HG02763 (cell line): ENCODE results near the gene TNFSF9.
"Not testable (repeated sequence)": the region's sequence is repeated elsewhere in the genome, so short reads cannot be mapped to it uniquely, and the experiment has no call there.

Experiments
- ATAC-seq: cut with Tn5 transposase; IDR thresholded peaks from one replicate; pipeline ENCODE4 v1.9.1; 2021; ENCODE audit warnings: mild to moderate bottlenecking, moderate library complexity; ENCODE audit not compliant: unreplicated experiment

The TNFSF9 gene

DNA sequence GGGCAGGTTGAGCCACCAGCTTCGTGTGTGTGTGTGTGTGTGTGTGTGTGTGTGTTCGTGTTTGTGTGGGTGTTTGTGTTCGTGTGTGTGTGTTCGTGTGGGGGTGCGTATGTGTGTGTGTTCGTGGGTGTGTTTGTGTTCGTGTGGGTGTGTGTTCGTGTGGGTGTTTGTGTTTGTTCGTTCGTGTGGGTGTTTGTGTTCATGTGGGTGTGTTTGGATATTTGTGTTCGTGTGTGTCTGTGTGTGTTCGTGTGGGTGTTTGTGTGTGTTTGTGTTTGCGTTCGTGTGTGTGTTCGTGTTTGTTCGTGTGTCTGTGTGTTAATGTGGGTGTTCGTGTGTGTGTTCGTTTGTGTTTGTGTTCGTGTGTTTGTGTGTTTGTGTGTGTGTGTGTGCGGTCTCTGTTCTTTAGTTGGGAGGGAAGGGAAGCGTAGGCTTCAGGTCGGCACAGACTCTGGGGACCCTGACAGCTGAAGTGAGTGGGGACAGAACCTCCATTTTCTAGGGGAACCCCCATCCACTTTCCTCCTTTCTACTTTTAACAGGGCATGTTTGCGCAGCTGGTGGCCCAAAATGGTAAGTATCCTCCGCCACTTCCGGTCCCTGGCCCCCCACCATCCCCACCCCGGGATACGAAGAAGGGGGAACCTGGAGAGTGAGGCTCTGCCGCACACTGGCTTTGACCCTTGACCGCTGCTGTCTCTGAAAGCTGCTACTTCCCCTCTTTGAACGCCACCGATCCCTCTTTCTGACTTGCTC is 1.6 kb downstream of the TNFSF9 start:
- ATAC-seq: no peak

DNA sequence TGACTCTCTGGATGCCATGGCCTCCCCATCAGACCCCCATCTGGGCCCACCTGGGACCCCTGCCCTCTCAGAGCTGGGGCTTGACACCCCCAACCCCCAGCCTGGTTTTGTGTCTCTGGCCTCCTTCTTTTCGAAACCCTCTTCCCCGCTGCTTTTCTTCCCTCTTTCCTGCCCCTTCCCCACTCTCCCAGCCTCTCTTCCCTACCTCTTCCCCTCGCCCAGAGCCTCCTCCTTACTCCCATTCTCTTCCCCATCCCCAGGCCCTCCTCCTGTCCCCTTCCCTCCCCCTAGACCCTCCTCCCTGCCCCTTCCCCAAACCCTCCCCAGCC is 2.1 kb downstream of the TNFSF9 start:
- ATAC-seq: no peak

DNA sequence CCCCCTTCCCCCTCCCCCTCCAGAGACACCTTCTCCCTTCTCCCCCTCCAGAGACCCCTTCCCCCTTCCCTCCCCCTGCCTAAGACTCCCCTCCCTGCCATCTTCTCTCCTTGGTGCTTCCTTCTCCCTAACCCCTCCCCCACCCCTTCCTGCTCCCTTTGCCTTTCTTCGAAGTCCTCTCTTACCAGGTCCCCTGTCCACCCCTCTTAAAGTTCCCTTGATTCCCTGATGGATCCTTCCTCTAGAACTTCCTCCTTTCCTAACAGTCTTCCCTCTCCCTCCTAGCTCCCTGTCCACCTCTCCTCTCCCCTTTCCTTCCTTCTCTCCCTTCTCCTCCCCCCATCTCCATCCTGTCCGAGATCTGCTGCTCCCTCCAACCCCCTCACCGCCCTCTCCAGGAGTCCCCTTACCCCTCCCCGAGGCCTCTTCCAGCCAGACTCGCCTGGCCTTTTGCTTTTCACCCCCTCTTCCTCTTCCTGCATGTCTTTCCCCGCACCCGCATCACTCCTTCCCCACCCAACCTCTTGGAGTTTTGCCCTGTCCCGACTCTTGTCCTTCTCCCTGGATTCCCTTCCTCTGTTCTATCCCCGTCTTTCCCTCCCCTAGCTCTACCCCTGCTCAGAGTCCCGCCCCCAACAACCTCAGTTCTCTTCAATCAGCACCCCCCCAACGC is 3.1 kb downstream of the TNFSF9 start:
- no peak for ATAC-seq

DNA sequence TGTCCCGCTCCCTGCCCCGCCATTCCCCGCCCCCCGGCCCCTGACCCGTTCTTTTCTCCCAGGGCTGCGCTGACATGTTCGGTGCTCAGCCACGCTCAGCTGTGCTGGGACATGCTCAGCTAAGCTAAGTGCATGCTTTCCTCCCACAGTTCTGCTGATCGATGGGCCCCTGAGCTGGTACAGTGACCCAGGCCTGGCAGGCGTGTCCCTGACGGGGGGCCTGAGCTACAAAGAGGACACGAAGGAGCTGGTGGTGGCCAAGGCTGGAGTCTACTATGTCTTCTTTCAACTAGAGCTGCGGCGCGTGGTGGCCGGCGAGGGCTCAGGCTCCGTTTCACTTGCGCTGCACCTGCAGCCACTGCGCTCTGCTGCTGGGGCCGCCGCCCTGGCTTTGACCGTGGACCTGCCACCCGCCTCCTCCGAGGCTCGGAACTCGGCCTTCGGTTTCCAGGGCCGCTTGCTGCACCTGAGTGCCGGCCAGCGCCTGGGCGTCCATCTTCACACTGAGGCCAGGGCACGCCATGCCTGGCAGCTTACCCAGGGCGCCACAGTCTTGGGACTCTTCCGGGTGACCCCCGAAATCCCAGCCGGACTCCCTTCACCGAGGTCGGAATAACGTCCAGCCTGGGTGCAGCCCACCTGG is 3.7 kb downstream of the TNFSF9 start:
- ATAC-seq: no peak

DNA sequence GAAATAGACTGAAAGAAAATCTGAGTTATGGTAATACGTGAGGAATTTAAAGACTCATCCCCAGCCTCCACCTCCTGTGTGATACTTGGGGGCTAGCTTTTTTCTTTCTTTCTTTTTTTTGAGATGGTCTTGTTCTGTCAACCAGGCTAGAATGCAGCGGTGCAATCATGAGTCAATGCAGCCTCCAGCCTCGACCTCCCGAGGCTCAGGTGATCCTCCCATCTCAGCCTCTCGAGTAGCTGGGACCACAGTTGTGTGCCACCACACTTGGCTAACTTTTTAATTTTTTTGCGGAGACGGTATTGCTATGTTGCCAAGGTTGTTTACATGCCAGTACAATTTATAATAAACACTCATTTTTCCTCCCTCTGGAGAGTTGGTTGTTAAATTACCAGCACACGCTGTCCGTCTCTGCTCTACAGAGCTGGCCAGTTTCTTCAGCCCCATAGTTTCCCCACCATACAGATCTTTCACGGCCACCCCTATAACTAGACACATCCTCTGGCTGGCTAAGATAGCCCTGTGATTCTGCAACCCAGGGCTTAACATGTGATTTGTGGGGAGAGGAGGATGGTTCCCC is 4.8 kb downstream of the TNFSF9 start:
- no peak for ATAC-seq

DNA sequence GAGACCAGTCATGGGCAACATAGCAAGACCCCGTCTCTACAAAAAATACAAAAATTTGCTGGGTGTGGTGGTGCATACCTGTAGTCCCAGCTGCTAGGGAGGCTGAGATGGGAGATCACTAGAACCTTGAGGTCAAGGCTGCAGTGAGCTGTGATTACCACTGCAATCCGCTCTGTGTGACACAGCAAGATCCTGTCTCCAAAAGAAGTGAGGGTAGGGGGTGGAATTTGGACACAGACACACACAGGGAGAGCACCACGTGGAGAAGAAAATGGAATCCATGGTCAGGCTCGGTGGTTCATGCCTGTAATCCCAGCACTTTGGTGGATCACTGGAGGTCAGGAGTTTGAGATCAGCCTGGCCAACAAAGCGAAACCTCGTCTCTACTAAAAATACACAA is 8.7 kb downstream of the TNFSF9 start:
- no peak for ATAC-seq

DNA sequence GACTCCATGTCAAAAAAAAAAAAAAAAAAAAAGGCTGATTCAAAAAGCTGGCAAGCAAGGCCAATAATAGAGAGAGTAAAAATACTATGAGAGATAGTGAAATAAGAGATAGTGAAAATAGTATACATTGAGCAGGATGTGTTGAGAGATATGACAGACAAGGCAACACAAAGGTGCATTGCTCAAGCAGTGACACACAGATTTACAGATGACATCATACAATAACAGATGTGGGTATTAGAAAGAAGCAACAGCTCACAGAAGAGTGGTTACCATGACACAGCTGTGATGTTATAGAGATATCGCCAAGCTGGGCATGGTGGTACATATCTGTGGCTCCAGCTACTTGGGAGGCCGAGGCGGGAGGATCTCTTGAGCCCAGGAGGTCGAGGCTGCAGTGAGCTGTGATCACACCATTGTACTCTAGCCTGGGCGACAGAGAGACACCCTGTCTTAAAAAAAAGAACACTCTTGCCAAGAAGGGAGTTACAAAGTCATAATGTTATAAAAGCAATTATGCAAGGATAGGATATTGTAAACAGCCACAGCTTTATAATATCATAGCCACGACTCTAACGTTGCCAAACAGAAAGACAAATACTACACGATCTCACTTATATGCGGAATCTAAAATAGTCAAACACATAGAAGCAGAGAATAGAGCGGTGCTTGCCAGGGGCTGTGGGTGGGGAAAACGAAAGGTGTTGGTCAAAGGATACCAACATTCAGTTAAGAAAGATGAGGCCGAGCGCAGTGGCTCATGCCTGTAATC is 10.3 kb downstream of the TNFSF9 start:
- ATAC-seq: no peak

DNA sequence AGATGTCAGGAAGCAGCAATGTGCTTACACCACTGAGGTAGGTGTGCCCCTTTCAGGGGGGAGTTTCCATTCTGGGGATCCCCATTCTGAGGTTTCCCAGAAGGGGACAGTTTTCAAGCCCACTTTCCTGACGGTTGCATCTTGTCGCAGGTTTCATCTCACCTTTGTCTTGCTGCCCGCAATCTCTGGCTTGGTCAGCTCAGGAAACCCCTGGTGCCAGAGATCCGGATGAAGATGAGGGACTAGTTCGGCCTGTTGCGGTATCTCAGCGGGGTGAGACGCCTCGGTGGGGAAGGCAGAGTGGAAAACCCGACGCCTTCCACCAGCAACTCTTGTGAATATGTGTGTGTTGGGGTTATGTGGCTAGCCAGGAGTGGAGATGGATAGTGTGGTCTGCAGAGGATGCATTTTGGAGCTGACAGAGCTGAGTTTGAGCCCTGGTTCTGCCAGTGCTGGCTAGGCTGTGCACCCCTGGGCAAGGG is 13.1 kb downstream of the TNFSF9 start:
- ATAC-seq: no peak

DNA sequence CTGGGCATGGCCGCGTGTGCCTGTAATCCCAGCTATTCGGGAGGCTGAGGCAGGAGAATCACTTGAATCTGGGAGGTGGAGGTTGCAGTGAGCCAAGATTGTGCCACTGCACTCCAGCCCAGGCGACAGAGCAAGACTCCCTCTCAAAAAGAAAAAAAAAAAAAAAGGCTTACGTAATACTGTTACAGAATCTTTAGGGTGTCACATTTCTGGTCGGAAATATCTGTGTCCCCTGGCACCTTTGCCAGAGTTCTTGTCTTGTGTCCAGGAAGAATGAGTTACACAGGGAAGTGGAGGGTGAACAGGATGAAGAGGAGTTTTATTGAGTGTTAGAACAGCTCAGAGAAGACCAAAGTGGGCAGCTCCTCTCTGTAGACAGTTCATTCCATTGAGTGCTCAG is 19.9 kb downstream of the TNFSF9 start:
- not testable (repeated sequence) for ATAC-seq

DNA sequence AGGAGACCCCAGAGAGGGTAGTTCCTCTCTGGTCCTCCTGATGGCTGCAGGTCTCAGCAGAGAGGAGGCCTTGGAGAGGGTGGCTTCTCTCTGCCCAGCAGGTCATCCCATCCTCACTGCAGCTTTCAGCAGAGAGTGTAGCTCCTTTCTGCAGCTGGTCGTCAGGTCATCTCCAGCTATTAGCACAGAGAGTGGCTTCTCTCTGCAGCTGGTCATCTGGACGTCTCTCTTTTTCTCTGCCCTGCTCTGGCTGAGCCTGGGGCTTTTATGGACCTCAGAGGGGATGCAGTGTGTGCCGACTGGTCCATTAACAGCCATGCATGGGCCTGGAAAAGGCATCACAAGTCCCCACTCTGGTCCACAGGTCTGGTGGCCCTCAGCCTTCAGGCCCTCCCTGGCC is 20.3 kb downstream of the TNFSF9 start:
- ATAC-seq: no peak

DNA sequence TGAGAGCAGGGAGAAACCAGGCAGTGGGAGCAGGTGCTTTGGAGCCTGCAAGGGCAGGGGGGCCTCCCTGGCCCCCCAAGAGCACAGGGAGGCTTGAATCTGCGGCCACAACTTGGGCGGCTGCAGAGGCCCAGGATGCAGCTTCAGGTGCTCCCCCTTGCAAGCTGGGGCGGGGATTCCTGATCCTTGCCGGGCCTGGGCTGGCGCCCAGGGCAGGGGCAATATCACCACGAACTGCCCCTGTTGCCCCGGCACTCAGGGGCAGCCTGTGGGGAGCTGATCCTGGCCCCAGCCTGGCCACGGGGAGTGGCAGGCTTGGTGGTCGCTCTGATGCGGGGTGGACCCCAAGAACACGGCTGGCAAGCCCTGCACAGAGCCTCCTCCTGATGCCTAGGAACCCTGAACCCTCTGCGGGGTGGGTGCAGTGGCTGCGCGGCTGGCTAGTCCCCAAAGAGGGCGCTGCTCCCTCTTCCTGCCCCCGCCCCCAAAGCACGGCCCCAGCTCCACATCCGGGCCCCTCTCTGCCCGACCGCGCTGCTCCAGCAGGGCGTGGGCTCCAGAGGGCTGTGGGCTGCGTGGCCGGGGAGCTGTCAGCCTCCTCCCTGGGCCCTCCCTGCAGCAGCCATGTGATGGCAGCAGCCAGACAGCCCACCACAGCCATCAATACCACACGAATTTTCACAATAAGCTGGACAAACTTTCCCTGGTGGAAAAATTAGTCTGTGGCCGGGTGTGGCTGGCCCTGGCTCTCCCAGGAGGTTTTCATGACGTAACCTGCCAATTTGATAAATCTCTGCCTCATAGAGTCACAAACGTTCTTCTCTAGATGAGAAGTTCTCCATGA is 21.0 kb downstream of the TNFSF9 start:
- ATAC-seq: no peak

DNA sequence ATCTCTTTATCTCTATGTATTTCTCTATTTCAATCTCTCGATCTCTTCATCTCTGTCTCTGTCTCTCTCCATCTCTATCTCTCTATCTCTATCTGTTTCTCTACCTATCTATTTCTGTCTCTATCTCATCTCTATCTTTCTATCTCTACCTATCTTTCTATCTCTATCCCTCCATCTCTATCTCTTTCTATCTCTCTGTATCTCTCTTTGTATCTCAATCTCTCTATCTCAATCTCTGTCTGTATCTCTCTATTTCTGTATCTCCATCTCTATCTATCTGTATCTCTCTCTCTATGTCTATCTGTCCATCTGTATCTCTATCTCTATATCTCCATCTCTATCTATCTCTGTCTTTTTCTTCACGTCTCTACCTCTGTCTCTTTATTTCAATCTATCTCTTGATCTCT is 25.2 kb downstream of the TNFSF9 start:
- no peak for ATAC-seq

DNA sequence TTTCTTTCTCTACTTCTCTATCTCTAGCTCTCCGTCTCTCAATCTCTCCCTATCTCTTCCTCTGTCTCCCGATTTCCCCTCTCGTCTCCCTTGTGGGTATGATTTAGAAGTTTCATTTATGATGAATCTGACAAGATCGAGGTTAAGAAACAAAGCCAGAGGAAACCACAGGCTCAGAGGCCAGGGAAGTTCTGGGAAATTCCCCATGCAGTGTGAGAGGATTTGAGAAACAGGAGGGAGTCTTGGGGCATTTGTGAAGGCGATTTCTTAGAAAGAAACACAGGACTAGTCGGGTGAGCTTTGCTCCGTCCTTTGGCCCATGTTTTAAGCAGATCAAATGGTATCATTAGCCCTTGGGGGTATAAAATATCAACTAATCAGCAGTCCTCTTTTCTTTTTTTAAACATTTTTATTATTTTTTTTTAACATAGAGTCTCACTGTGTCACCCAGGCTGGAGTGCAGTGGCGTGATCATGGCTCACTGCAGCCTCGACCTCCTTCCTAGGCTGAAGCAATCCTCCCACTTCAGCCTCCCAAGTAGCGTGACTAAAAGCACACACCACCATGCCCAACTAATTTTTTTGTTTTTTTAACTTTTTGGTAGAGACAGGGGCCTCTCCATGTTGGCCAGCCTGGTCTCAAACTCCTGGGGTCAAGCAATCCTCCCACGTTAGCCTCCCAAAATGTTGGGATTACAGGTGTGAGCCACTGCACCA is 25.8 kb downstream of the TNFSF9 start:
- ATAC-seq: no peak

DNA sequence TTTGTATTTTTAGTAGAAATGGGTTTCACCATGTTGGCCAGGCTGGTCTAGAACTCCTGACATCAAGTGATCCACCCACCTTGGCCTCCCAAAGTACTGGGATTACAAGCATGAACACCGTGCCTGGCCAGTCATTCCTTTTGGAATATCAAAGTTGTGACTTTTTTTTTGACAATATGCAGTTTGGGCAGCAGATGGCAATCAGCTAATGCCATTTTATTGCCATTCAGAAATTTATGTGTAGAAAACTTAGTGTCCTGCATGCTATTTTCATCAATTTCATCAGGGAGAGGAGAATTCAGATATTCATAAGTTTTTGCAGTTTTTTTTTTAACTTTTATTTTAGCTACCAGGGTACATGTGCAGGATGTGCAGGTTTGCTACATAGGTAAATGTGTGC is 31.6 kb downstream of the TNFSF9 start:
- ATAC-seq: not testable (repeated sequence)

DNA sequence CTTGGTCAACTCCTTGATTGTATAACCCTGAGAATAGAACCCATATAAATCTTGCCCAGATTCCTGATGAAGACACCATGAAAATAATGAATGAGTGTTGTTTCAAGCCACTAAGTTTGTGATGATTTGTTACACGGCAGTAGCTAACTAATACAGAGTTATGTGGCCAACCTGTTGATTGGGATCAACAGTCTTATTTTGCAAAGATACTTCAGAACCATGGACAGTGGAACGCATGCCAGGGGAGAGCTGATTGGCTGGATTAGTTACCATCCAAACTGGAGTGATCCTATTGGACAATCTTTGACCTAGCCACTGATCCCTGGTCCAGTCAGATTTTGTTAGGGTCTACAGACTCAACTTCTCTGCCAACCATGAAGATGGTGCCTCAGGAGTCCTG is 33.6 kb downstream of the TNFSF9 start:
- ATAC-seq: no peak

DNA sequence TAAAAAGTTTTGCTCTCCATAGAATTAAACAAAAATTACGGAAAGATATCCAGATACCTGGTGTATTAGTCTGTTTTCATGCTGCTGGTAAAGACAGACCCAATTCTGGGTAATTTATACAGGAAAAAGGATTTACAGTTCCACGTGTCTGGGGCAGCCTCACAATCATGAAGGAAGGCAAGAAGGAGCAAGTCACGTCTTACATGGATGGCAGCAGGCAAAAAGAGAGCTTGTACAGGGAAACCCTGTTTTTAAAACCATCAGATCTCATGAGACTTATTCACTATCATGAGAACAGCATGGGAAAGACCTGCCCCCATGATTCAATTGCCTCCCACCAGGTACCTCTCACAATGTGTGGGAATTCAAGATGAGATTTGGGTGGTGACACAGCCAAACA is 35.9 kb downstream of the TNFSF9 start:
- not testable (repeated sequence) for ATAC-seq

DNA sequence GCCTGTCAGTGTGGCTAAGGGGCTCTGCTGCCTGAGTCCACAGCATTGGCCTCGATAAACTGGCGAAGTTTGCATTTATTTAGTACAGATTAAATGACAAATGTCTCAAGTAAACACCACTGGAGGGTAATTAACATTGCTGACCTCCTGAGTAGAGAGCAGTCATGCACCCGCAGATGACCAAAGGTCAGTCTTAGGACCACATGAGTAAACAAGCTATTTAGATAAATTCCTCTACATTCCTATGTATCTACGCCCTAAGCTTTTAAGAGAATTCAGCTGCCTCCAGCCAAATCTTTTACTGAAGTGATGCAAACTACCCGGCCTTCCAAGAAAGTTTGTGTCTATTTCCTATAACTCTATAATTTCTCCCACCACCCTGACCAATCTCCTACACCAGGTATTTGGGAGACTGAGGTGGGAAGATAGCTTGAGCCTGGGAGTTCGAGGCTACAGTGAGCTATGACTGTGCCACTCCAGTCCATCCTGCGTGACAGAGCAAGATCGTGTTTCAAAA is 37.2 kb downstream of the TNFSF9 start:
- ATAC-seq: no peak

DNA sequence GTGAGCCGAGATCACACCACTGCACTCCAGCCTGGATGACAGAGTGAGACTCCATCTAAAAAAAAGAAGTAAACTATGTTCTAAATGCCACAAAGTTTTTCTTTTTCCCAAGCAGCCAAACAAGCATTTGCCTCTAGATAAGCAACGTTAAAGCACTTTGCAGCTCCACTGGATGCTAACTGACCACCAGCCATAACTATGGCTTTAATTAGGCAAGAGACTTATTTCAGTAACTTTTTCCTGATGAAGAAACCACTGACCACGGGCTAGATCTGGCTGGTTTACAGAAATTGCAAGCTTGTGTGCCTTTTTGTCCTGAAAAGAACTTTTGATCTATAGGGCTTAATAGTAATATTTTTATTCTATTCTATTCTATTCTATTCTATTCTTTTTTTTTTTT is 38.0 kb downstream of the TNFSF9 start:
- ATAC-seq: no peak

DNA sequence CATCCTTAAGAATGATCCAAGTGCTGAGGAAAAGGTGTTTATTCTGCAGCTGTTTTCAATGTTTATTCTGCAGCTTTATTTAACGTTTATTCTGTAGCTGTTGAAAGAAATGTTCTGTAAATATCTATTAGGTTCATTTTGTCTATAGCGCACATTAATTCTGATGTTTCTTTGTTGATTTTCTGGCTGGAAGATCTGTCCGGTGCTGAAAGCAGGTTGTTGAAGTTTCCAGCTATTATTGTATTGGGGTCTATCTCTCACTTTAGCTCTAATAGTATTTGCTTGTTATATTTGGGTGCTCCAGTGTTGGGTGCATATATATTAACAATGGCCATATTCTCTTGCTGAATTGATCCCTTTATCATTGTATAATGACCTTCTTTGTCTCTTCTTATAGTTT is 39.9 kb downstream of the TNFSF9 start:
- no peak for ATAC-seq
